NCI-H1048 (cell line): ENCODE measurements around the gene CLDND2.
A peak's percentile ranks its signal among the peaks of the same experiment; 100 is the strongest.

Source experiments
- DNase-seq: peaks from one replicate; lab custom pipeline; 2025; lab: John Stamatoyannopoulos, UW

The CLDND2 gene

GRCh38 chr19:51354742-51355148 lies 14.1 kb downstream of the CLDND2 start:
- no peak for DNase-seq

DNA sequence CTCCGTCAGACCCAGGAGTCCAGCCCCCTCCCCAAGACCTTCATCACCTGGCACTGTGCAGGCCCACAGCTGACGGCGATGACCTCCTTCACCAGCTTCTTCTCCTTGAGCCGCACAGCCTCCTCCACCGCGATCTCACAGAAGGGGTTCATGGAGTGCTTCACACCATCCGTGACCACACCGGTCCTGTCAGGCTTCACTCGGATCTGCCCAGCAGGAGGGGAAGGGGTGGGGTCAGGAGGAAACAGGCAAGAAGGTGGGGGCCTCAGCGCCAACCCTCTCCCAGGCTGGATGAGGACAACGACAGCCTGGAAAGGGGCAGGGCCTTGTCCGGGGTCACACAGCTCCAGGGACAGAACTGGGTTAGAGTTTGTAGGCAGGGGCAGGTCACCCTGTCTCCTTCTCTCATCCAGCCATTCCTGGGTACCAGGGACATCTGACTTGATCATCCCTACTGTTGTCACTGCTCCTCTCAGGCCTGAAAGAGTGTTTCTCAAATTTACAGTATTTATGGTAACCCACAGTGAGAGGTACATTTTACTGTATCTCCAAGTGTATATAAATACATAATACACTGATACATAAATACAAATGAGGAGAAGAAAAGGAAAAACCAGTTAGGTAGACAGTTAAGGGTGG lies 14.6 kb downstream of the CLDND2 start:
- DNase-seq, result no peak

- DNase-seq, result no peak
These were observed 15.9 kb downstream of the CLDND2 start for GRCh38 chr19:51352783-51353360.

DNA sequence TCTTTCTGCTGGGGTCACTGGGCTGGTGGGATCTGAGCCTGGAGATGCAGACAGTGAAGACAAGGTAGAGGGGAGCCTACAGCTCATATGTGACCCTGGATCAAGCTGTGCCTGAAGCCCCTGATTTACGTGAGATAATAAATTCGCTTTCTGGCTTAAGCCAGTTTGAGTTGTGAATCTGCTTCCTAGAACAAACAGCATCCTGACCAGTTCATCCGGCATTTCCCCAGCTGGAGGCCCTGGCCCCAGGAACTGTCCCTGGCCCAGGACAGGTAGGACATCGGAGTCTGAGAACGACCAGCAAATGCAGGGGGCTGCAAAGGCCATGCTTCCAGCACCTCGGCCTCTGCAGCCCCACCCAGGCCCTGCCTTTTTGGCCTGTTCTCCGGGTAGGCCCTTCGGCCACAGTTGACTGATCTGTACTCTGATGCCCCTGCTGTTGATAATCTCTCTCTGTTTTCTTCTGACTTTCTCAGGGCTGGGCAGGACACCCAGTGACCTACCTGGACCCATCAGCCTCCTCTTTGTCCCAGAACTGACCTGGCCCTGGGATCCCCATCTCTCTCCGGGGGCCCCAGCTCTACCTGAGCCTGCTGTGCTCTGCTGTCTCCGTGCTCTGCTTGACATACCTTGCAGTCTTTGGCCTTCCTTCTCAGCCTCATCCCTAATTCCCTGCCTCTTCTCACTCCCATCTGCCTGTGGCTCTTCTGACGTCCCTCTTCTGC lies 17.4 kb downstream of the CLDND2 start:
- no peak for DNase-seq

- no peak for DNase-seq
These were observed 21.4 kb downstream of the CLDND2 start for GRCh38 chr19:51347209-51347928.

- DNase-seq, result no peak
These were observed 22.1 kb downstream of the CLDND2 start for GRCh38 chr19:51346742-51347141.

GRCh38 chr19:51345076-51345620 lies 23.7 kb downstream of the CLDND2 start:
- DNase-seq, result no peak

GRCh38 chr19:51342631-51343569 lies 25.9 kb downstream of the CLDND2 start:
- no peak for DNase-seq

DNA sequence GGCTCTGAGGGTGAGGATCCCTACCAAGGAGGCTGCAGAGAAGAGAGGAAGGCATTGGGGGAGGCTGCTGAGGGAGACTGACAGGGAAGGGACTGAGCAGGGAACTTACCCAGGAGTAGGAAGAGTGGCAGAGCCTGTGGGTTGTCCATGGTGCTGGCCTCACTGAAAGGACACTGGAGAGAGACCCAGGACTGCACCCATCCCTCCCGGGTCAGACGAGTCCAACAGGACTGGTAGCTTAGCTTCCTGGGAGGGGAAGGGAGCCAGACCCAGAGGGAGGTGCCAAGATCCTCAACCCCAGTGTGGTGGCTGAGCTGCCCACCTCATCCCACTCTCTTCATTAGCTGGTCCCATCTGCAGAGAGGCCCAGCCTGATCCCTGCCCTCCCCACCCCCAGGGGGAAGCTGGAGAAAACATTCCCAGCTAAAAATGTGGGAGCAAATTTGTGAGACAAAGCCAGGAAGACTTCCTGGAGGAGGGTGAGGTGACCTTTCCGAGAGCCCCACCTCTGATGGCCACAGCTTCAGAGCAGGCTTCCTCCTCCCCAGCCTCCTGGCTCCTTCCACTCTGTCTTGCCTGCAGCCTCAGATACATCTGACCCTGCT lies 26.7 kb downstream of the CLDND2 start, which contains the start of gene VSIG10L:
Gene VSIG10L (minus strand): TSS at position 164 of the 605 bp plus-strand sequence. CDS start 15 bp downstream, at position 149.
- DNase-seq, result no peak

DNA sequence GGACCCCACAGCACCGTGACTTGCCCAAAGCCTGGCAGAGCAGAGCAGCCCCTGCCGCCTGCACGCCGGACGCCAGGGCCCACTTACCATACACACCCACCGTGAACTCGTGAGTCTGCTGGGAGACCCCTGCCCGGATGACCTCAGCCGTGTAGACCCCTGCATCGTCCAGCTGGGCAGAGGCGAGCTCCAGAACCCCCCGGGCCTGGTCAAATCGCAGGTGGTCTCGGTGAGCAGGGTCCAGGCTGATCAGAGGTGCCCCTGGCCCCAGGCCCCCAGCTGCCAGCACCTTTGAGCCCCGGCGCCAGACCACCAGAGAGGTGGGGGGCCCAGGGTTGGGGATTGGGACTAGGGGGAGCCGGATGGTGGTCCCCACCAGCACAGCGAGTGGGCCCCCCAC lies 27.7 kb downstream of the CLDND2 start:
- DNase-seq, result no peak

- peak; percentile 86 for DNase-seq
These were observed 28.8 kb downstream of the CLDND2 start for GRCh38 chr19:51339687-51340656.

- DNase-seq, result no peak
These were observed 29.5 kb downstream of the CLDND2 start for GRCh38 chr19:51339313-51339686.

- peak; percentile 39 for DNase-seq
These were observed 30.1 kb downstream of the CLDND2 start for GRCh38 chr19:51338563-51339312.

- DNase-seq, result no peak
These were observed 30.8 kb downstream of the CLDND2 start for GRCh38 chr19:51337861-51338562.

- no peak for DNase-seq
These were observed 31.5 kb downstream of the CLDND2 start for GRCh38 chr19:51337141-51337860.

- no peak for DNase-seq
These were observed 34.9 kb downstream of the CLDND2 start for GRCh38 chr19:51333836-51334460.

DNA sequence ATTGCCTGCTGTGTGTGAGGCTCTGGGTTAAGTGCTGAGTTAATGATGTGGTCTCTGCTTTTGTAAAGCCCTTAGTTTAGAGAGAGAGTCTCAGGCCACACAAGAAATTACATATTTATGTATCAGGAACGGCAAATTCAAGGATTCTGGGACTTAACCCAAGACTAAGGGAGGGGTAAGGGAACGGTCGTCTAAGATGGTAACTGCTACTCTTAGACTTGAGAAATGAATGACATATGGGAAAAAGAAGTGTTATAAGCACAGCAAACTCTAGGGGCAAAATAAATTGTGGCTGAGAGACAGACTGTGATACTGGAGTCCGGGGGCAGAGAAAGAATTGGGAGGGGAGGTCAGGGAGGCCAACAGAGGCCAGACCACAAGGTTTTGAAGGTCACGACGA lies 37.1 kb downstream of the CLDND2 start:
- DNase-seq, result no peak
